HepG2 (cell line): ENCODE results near the gene ABCA2. TPM values are rescaled to one million over a fixed set of nuclear protein-coding genes. Genes with fewer than 3 reads are reported as not detected.

Experiments
- ATAC-seq: fragments of 200-7000 bp; cut with Tn5 transposase; 3 replicates; pipeline ENCODE4 v1.9.1; 2020; ENCODE audit warnings: mild to moderate bottlenecking, moderate library complexity
- BruUV-seq: library from RNA; stranded (reverse); fragments of 400-500 nt; replicated peaks from 2 replicates; lab custom pipeline; 2021; lab: Mats Ljungman, UMichigan
- CTCF ChIA-PET: fragments of 300-600 bp; formaldehyde crosslinking; extraction: SDS; loops from one replicate; lab custom pipeline; 2021; ENCODE audit warnings: low total read pairs, inconsistent platforms, low intra/inter-chr PET ratio; lab: Yijun Ruan, JAX
- POLR2A ChIA-PET: fragments of 350-600 bp; sonication (Branson Sonifier 250); formaldehyde crosslinking; loops from one replicate; lab custom pipeline; 2020; ENCODE audit warnings: antibody characterized with exemption, inconsistent platforms; lab: Yijun Ruan, JAX
- DNase-seq: peaks from one replicate; pipeline ENCODE4 v3.0.0-alpha.2; 2015; ENCODE audit warnings: low spot score
- FAIRE-seq: peaks from 3 replicates; lab custom pipeline; 2011; peaks lifted over from hg19 to GRCh38; lab: Jason Lieb, UNC
- H2AFZ ChIP-seq: one replicate; pipeline ENCODE4 v1.6.1; 2011; ENCODE audit warnings: low read length, inconsistent platforms
- H3K27ac ChIP-seq: fragments of 300-600 bp; 3 replicates; pipeline ENCODE4 v1.8.0; 2011; ENCODE audit warnings: mixed run types, mild to moderate bottlenecking, mixed read lengths, low read length, inconsistent platforms; ENCODE audit not compliant: insufficient read depth; ENCODE audit errors: extremely low read length
- H3K27me3 ChIP-seq, 2 experiments: fragments of 200-600 bp in 1 of 2; 2 replicates in 1 of 2; 3 replicates in 1 of 2; pipeline versions ENCODE4 v1.6.0 to v1.8.0; 2011; ENCODE audit warnings: low read length in 2 of 2, mild to moderate bottlenecking in 2 of 2, moderate library complexity in 2 of 2, inconsistent platforms in 1 of 2; ENCODE audit not compliant: insufficient read depth in 2 of 2, control insufficient read depth in 1 of 2
- H3K36me3 ChIP-seq, 2 experiments: fragments of 200-600 bp in 1 of 2; replicated peaks in 1 of 2; 2 replicates in 1 of 2; 3 replicates in 1 of 2; pipeline versions ENCODE4 v1.5.1 to v1.8.0; 2011; ENCODE audit warnings: low read length in 2 of 2, inconsistent platforms in 1 of 2; ENCODE audit not compliant: insufficient read depth in 2 of 2, control insufficient read depth in 1 of 2
- H3K4me1 ChIP-seq: 2 replicates; pipeline ENCODE4 v1.5.1; 2012; ENCODE audit warnings: low read length, inconsistent platforms; ENCODE audit not compliant: insufficient read depth
- H3K4me2 ChIP-seq: 2 replicates; pipeline ENCODE4 v1.6.0; 2011; ENCODE audit warnings: low read depth, low read length, inconsistent platforms
- H3K4me3 ChIP-seq, 3 experiments: fragments of 200-600 bp in 1 of 3; sonication (generic), shearing (Covaris generic) in 1 of 3; replicated peaks in 1 of 3; 2 replicates each; pipeline ENCODE4 v1.5.1; 2011 to 2016; ENCODE audit warnings: low read length in 3 of 3, inconsistent platforms in 2 of 3, low read depth in 2 of 3, mild to moderate bottlenecking in 2 of 3, control low read depth in 1 of 3, mixed read lengths in 1 of 3; ENCODE audit not compliant: insufficient read depth in 1 of 3
- H3K79me2 ChIP-seq: one replicate; pipeline ENCODE4 v1.6.1; 2011; ENCODE audit warnings: low read length, inconsistent platforms; ENCODE audit not compliant: insufficient read depth
- H3K9ac ChIP-seq: 2 replicates; pipeline ENCODE4 v1.6.0; 2011; ENCODE audit warnings: mild to moderate bottlenecking, low read depth, low read length, inconsistent platforms; ENCODE audit not compliant: insufficient read depth
- H3K9me3 ChIP-seq: 2 replicates; pipeline ENCODE4 v1.5.1; 2012; ENCODE audit warnings: mild to moderate bottlenecking, low read length
- H4K20me1 ChIP-seq: 2 replicates; pipeline ENCODE4 v1.6.0; 2011; ENCODE audit warnings: inconsistent platforms, mild to moderate bottlenecking, low read length, moderate library complexity; ENCODE audit not compliant: insufficient read depth
- CTCF ChIP-seq: sonication (generic); formaldehyde crosslinking; IDR thresholded peaks from 2 replicates; pipeline ENCODE4 v1.5.0; 2020; ENCODE audit warnings: mild to moderate bottlenecking, missing genetic modification reagents, moderate library complexity
- HNRNPL ChIP-seq: fragments of 200-400 bp; formaldehyde crosslinking; IDR thresholded peaks from 2 replicates; pipeline ENCODE4 v1.6.1; 2017; ENCODE audit warnings: mild to moderate bottlenecking, low read depth, low read length
- NR2F1 ChIP-seq, 2 experiments: fragments of 450-650 bp in 1 of 2; formaldehyde crosslinking in 1 of 2; IDR thresholded peaks; 2 replicates each; pipeline versions ENCODE4 v1.5.0 to v1.6.1; 2016 to 2020; ENCODE audit warnings: mild to moderate bottlenecking in 1 of 2, missing compliant biosample characterization in 1 of 2, missing genetic modification reagents in 1 of 2, moderate library complexity in 1 of 2
- NR2F2 ChIP-seq: IDR thresholded peaks from 2 replicates; pipeline ENCODE4 v1.6.1; 2012; ENCODE audit warnings: low read depth, inconsistent platforms, borderline replicate concordance
- NR2F6 ChIP-seq, 2 experiments: IDR thresholded peaks; 2 replicates each; pipeline ENCODE4 v1.6.1; 2016; ENCODE audit warnings: antibody characterized with exemption in 1 of 2, mild to moderate bottlenecking in 1 of 2
- ZNF577 ChIP-seq: sonication (generic); formaldehyde crosslinking; IDR thresholded peaks from 2 replicates; pipeline ENCODE4 v1.4.0; 2020; ENCODE audit warnings: mild to moderate bottlenecking, low read depth, missing genetic modification reagents, borderline replicate concordance
- WGBS: methylation state at CpG from one replicate; pipeline ENCODE4 v1.1.6; 2017; ENCODE audit warnings: low lambda C conversion rate; 5-methylcytosine and 5-hydroxymethylcytosine counted together
- in situ Hi-C: cut with HindIII; loops from 2 replicates; pipeline ENCODE4 v1.10.0; 2017; ENCODE audit warnings: low pct_unique_long_range_greater_than_20kb; ENCODE audit not compliant: extremely low pct_ligation_motif_present
- intact Hi-C: fragments of 100-400 bp; cut with micrococcal nuclease; formaldehyde crosslinking; loops from one replicate; pipeline ENCODE4 v1.10.0; 2022; ENCODE audit not compliant: unreplicated experiment
- polyA plus RNA-seq, 8 experiments: library from polyadenylated mRNA; depleted of rRNA in 3 of 8; stranded (reverse) in 7 of 8; unstranded in 1 of 8; fragments of >200 nt; fragmentation: Illumina TruSeq in 4 of 8; extraction: Trizol in 4 of 8; gene quantifications; 2 replicates each; pipeline versions ENCODE4 v1.2.1 to v1.2.3, GENCODE V29; 2011 to 2016; ENCODE audit warnings: low read depth in 4 of 8, missing spikeins in 1 of 8, mixed read lengths in 1 of 8; ENCODE audit not compliant: insufficient read depth in 1 of 8
- total RNA-seq, 5 experiments: library from RNA; depleted of rRNA; stranded (reverse); fragments of >200 nt; fragmentation: Illumina TruSeq; extraction: Trizol; gene quantifications; 2 replicates each; pipeline ENCODE4 v1.2.3, GENCODE V29; 2016; ENCODE audit warnings: low read depth in 1 of 5
- TF ChIP-seq, protein P1 (sequence below): sonication (generic); formaldehyde crosslinking; IDR thresholded peaks from one replicate; pipeline ENCODE4 v1.5.1; 2020; ENCODE audit warnings: mild to moderate bottlenecking, missing genetic modification reagents; ENCODE audit errors: not compliant biosample characterization

Gene ABCA2
- total and polyA plus RNA-seq, 2 of the 13 experiments (the other 11 are each of a cell fraction or from before 2014, with no cell fraction given), result 2.9 to 19.2 TPM

GRCh38 chr9:137023583-137023991 is 4.5 kb downstream of the ABCA2 start:
- Histone ChIP-seq H3K79me2 (no peaks in the 10 kb centered on the region), H3K4me2 (peak overlapping the region; percentile 31; the same call in 1 of the 2 replicates), H3K27ac (no peak overlapping the region), H3K4me1 (peaks cover 63% of the 10 kb centered on the region), H3K9me3 (no peaks in the 10 kb centered on the region), H2AFZ (no peak overlapping the region), H3K27me3 (peaks cover 0 to 5% of the 10 kb centered on the region in 2 experiments; a peak in 1 of 5 replicates), H3K9ac (no peak overlapping the region), H4K20me1 (no peaks in the 10 kb centered on the region), H3K36me3 (no peaks in the 10 kb centered on the region), H3K4me3 (no peak overlapping the region)
- DNase-seq, result no peak
- BruUV-seq, result no TSS peak
- 88% methylated on average over 12 of the region's 15 CpGs for WGBS
- in situ Hi-C loops, result no loop called here
- ChIA-PET CTCF (no interaction called here), POLR2A (no interaction called here)
- no peak for ATAC-seq
- FAIRE-seq, result no peak
- intact Hi-C loops, result no loop called here
- TF ChIP-seq ZNF577, result no peak
- peak; percentile 26; the same call in 1 of the 2 replicates for TF ChIP-seq HNRNPL
- TF ChIP-seq CTCF (CRISPR knock-in tag), result no peak

GRCh38 chr9:137023157-137023556 is 4.9 kb downstream of the ABCA2 start:
- ATAC-seq, result peak; percentile 5; the same call in 2 of the 3 replicates
- Histone ChIP-seq H3K27me3 (peaks cover 0 to 5% of the 10 kb centered on the region in 2 experiments; a peak in 1 of 5 replicates), H3K79me2 (no peaks in the 10 kb centered on the region), H3K36me3 (no peaks in the 10 kb centered on the region), H3K9me3 (no peaks in the 10 kb centered on the region), H3K4me1 (peaks cover 61% of the 10 kb centered on the region), H3K27ac (no peak overlapping the region), H3K4me2 (peak overlapping the region; percentile 31), H3K9ac (no peak overlapping the region), H2AFZ (no peak overlapping the region), H3K4me3 (no peak overlapping the region), H4K20me1 (no peaks in the 10 kb centered on the region)
- in situ Hi-C loops, result no loop called here
- ChIA-PET CTCF (no interaction called here), POLR2A (interaction anchor here (1.1 to 1.7 kb wide), 2 partner anchors 27 to 107 kb away, joined by 3 to 5 read pairs; partner anchors contain the start of gene CLIC3)
- no peak for FAIRE-seq
- no TSS peak for BruUV-seq
- DNase-seq, result no peak
- WGBS, result 36% methylated on average over 6 of the region's 7 CpGs
- intact Hi-C loops, result no loop called here
- TF ChIP-seq, protein P1, sequence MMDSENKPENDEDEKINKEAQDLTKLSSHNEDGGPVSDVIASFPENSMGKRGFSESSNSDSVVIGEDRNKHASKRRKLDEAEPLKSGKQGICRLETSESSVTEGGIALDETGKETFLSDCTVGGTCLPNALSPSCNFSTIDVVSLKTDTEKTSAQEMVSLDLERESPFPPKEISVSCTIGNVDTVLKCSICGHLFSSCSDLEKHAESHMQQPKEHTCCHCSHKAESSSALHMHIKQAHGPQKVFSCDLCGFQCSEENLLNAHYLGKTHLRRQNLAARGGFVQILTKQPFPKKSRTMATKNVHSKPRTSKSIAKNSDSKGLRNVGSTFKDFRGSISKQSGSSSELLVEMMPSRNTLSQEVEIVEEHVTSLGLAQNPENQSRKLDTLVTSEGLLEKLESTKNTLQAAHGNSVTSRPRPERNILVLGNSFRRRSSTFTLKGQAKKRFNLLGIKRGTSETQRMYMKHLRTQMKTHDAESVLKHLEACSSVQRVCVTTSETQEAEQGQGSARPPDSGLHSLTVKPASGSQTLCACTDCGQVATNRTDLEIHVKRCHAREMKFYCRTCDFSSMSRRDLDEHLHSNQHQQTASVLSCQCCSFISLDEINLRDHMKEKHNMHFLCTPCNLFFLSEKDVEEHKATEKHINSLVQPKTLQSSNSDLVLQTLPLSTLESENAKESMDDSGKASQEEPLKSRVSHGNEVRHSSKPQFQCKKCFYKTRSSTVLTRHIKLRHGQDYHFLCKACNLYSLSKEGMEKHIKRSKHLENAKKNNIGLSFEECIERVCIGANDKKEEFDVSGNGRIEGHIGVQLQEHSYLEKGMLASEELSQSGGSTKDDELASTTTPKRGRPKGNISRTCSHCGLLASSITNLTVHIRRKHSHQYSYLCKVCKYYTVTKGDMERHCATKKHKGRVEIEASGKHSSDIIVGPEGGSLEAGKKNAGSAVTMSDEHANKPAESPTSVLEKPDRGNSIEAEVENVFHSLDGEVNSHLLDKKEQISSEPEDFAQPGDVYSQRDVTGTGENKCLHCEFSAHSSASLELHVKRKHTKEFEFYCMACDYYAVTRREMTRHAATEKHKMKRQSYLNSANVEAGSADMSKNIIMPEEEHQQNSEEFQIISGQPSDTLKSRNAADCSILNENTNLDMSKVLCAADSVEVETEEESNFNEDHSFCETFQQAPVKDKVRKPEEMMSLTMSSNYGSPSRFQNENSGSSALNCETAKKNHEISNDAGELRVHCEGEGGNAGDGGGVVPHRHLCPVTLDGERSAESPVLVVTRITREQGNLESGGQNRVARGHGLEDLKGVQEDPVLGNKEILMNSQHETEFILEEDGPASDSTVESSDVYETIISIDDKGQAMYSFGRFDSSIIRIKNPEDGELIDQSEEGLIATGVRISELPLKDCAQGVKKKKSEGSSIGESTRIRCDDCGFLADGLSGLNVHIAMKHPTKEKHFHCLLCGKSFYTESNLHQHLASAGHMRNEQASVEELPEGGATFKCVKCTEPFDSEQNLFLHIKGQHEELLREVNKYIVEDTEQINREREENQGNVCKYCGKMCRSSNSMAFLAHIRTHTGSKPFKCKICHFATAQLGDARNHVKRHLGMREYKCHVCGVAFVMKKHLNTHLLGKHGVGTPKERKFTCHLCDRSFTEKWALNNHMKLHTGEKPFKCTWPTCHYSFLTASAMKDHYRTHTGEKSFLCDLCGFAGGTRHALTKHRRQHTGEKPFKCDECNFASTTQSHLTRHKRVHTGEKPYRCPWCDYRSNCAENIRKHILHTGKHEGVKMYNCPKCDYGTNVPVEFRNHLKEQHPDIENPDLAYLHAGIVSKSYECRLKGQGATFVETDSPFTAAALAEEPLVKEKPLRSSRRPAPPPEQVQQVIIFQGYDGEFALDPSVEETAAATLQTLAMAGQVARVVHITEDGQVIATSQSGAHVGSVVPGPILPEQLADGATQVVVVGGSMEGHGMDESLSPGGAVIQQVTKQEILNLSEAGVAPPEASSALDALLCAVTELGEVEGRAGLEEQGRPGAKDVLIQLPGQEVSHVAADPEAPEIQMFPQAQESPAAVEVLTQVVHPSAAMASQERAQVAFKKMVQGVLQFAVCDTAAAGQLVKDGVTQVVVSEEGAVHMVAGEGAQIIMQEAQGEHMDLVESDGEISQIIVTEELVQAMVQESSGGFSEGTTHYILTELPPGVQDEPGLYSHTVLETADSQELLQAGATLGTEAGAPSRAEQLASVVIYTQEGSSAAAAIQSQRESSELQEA (CRISPR knock-in tag), result no peak
- TF ChIP-seq NR2F2, result peak; percentile 55
- TF ChIP-seq NR2F1 (CRISPR knock-in tag; IDR thresholded peaks at IDR 0.05), result peak; percentile 63 to 93; a peak in 3 of 4 replicates
- peak; percentile 95 for TF ChIP-seq NR2F6 (IDR thresholded peaks at IDR 0.05)
- TF ChIP-seq NR2F6 (CRISPR knock-in tag; IDR thresholded peaks at IDR 0.05), result peak; percentile 81
